Measurements from ENCODE around the gene RPS6KA2. TPM values are rescaled to one million over a fixed set of nuclear protein-coding genes. Genes with fewer than 3 reads are reported as not detected.
"Not testable (repeated sequence)": the region's sequence is repeated elsewhere in the genome, so short reads cannot be mapped to it uniquely, and the experiment has no call there.

Gene RPS6KA2
- total RNA-seq, 1 donor from 2014 or later, result 166 TPM

GRCh38 chr6:166415306-166415705, 211.7 kb downstream of the RPS6KA2 start:
- DNase-seq, result no peak

- DNase-seq, result no peak
Measured at GRCh38 chr6:166413491-166413951, 213.5 kb downstream of the RPS6KA2 start.

GRCh38 chr6:166412911-166413384, 214.1 kb downstream of the RPS6KA2 start:
- no peak for DNase-seq

- no peak for DNase-seq
Measured at GRCh38 chr6:166412156-166412910, 214.7 kb downstream of the RPS6KA2 start.

GRCh38 chr6:166411721-166412151, 215.3 kb downstream of the RPS6KA2 start:
- no peak for DNase-seq

- DNase-seq, result no peak
Measured at GRCh38 chr6:166411271-166411670, 215.8 kb downstream of the RPS6KA2 start.

- no peak for DNase-seq
Measured at GRCh38 chr6:166410426-166410935, 216.6 kb downstream of the RPS6KA2 start.

- DNase-seq, result no peak
Measured at GRCh38 chr6:166408936-166409755, 217.9 kb downstream of the RPS6KA2 start.

GRCh38 chr6:166406197-166406596, 220.9 kb downstream of the RPS6KA2 start:
- no peak for DNase-seq

GRCh38 chr6:166405386-166405785, 221.7 kb downstream of the RPS6KA2 start:
- no peak for DNase-seq

GRCh38 chr6:166402582-166403277, 224.3 kb downstream of the RPS6KA2 start:
- no peak for DNase-seq

- DNase-seq, result peak; percentile 87
Measured at GRCh38 chr6:166400649-166401250, 226.3 kb downstream of the RPS6KA2 start.

GRCh38 chr6:166400181-166400580, 226.9 kb downstream of the RPS6KA2 start:
- DNase-seq, result no peak

GRCh38 chr6:166398348-166398747, 228.7 kb downstream of the RPS6KA2 start:
- DNase-seq, result no peak

GRCh38 chr6:166397849-166398248, 229.2 kb downstream of the RPS6KA2 start:
- no peak for DNase-seq

GRCh38 chr6:166395778-166396177, 231.3 kb downstream of the RPS6KA2 start:
- DNase-seq, result no peak

- DNase-seq, result no peak
Measured at GRCh38 chr6:166395351-166395750, 231.7 kb downstream of the RPS6KA2 start.

- DNase-seq, result no peak
Measured at GRCh38 chr6:166394036-166394892, 232.8 kb downstream of the RPS6KA2 start.

- no peak for DNase-seq
Measured at GRCh38 chr6:166393535-166393823, 233.6 kb downstream of the RPS6KA2 start.

- DNase-seq, result not testable (repeated sequence)
Measured at GRCh38 chr6:166392755-166393534, 234.1 kb downstream of the RPS6KA2 start.

- no peak for DNase-seq
Measured at GRCh38 chr6:166389119-166389518, 237.9 kb downstream of the RPS6KA2 start.

Measured in dermis blood vessel endothelial cell (primary cell).